ENCODE measurements around the gene KIF3C. TPM values are rescaled to one million over a fixed set of nuclear protein-coding genes. Genes with fewer than 3 reads are reported as not detected.

Gene KIF3C
- 16.6 and 21.8 TPM in 2 replicates for total RNA-seq (2014; rRNA removed; shearing (Covaris generic))

DNA sequence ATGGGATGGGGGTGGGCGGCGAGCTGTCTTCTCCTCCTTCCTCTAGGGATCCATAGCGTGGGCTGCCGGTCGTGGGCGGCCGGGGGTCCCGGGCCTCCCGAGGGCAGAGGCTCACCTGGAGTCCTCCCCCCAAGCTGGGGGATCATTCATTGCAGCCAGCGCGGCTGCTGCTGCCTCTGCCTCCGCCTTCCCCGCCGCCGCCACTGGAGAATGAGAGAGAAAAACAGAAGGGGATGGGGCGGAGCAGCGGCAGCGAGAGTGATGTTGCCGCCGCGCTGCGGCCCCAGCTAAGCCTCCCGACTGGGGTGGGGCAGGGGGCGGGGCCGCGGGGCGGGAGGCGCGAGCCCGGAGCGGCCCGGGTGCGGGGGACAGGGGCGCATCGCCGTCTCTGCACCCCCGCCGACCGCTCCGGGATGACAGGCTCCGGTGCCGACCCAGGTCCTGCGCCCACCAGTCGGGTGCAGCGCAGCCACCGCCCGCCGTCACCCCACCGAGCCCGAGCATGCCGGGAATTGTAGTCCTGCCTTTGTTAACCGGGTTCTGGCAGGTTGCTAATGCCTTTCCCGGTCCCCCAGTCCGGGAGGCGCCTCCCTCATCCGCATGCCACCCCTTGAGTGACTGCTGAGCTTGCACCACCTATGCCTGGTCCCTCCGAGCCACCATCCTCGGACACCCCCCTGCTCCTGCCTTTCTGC, at the start of gene KIF3C:
Gene KIF3C (minus strand): TSS at position 225 of the 695 bp plus-strand sequence. CDS start 580 bp downstream, outside the sequence.

DNA sequence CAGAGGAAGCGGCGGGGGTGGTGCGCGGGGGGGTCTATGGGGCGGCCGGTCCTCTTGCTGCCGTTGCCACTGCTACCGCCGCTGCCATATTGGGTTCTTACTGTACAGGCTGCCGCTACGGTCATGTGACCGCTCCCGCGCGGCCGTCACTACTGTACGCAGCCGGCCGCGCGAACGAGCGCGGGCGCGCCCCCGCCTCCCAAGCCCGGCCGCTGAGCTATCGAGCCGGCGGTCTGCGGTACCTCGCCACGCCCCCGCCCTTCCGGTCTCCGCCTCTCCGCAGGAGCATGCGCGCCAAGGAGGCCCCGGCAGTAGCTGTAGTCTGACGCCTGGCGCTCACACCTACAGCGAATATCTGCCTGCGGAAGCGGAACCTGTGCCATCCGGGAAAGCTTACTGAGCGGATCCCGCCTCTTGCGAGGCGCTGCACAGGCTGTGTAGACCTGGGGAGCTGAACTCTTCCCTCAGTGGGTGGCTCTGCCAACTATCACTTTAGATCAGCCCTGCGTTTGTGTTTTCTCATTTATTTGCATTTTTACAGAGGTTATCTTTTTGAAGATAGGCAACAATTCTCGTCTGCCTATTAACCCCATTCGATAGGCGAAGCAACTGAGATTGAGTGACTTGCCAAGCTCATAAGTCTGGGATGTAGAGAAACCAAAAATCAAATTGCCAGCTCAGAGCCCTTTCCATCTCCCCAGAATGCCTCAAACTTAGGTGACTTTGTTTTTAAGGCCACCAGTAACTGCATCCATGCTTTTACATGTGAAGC, 103.8 kb downstream of the KIF3C start, which contains the start of gene ASXL2:
Gene ASXL2 (minus strand): TSS at position 127 of the 772 bp plus-strand sequence. CDS start 265 bp downstream, outside the sequence.

Small RNAs within 50 kb of the gene (small RNA-seq; reads per million reads assigned to genes)
- not detected for gene NDUFB4P4
- gene UQCRHP2 = not detected

Other genes with a start within 250 kb of the KIF3C start
- gene ASXL2, start 104.0 kb downstream of the KIF3C start, total RNA-seq (2014; rRNA removed; shearing (Covaris generic)) = 13.3 and 17.0 TPM in 2 replicates
- 131 and 155 TPM in 2 replicates for gene RAB10, start 51.6 kb upstream of the KIF3C start, total RNA-seq (2014; rRNA removed; shearing (Covaris generic))
- 2.4 and 3.5 TPM in 2 replicates for gene GAREM2, start 190.6 kb upstream of the KIF3C start, total RNA-seq (2014; rRNA removed; shearing (Covaris generic))

All from A375 (cell line).